EL (cell line): ENCODE measurements around the gene APLF.
A peak's percentile ranks its signal among the peaks of the same experiment; 100 is the strongest.
"Not testable (repeated sequence)": the region's sequence is repeated elsewhere in the genome, so short reads cannot be mapped to it uniquely, and the experiment has no call there.

Source experiments
- DNase-seq: peaks from one replicate; pipeline ENCODE4 v3.0.0-alpha.2; 2016

Gene APLF

DNA sequence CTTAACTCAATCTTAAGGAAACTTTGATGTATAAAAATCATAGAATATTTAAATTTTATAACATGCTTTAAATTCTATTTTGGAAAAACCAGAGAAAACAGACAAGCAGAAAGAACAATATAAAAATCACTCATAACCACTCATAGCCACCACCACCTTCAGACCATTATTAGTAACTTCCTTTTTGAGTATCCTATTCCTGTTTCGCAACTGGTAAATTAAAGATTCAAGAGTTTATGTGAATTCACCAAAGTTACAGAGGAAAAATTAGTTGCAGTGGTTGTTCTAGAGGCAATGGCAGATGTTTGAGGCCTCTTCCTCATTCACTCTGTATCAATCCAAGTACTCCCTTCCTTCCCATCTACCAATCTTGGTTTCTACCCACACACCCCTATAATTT is 126.7 kb downstream of the APLF start:
- no peak for DNase-seq

DNA sequence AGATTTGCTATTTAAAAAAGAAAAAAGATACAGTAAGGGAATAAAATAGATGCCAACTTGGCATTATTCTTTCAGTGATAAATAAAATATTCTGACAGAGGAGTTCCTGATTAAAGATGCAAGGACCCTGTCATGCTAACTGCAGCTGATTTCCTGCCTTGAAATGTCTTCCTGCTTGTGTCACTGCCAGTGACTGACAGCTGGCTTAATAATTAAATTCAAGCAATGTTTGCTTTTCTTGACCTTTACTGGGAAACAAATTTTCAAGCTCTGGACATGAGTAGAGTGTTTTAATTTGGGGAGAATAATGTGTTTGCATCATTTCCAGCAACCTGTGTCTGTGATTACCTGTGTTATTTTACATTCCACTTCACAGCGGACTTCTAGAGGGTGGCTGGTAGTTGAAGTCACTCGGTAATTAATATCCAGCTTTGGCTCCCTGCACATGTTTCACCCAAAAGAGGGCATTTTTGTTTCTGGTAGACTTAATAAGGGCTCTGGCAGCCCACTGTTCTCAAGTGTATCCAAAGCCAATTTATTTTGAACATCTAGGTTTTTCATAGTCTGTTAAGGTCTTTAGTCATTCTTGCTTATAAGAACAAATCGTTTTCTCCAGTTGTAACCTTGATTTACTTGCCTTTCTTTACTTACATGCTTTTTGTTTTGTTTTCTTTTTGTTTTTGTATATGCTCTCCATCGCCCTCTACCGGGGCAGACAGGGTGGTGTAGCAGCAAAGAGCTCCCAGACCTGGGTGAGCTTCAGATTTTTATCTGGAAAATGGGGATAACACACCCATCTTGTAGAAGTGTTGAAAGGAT is 127.5 kb downstream of the APLF start:
- DNase-seq, result peak; percentile 49

DNA sequence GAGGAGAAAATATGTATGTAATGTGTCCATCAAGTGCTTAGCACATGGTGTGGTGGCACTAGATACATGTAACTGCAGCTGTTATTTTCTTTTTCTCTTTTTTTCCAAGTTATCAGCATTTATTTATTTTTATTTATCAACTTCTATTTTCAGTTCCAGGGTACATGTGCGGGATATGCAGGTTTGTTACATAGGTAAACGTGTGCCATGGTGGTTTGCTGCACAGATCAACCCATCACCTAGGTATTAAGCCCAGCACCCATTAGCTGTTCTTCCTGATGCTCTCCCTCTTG is 128.1 kb downstream of the APLF start:
- DNase-seq, result not testable (repeated sequence)

DNA sequence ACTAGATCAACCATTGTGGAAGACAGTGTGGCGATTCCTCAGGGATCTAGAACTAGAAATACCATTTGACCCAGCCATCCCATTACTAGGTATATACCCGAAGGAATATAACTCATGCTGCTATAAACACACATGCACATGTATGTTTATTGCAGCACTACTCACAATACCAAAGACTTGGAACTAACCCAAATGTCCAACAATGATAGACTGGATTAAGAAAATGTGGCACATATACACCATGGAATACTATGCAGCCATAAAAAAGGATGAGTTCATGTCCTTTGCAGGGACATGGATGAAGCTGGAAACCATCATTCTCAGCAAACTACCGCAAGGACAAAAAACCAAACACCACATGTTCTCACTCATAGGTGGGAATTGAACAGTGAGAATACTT is 133.1 kb downstream of the APLF start:
- DNase-seq, result not testable (repeated sequence)

DNA sequence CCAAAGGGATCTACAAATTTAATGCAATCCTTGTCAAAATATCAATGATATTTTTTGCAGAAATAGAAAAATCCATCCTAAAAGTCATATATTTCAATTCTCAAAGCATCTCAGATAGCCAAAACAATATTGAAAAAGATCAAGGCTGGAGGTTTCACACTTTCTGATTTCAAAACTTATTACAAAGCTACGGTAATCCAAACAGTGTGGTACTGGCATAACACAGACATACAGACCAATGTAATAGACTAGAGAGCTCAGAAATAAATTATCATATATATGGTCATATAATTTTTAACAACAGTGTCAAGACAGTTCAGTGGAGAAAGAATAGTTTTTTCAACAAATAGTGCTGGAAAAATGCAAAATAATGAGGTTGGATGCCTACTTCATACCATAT is 135.7 kb downstream of the APLF start:
- no peak for DNase-seq

DNA sequence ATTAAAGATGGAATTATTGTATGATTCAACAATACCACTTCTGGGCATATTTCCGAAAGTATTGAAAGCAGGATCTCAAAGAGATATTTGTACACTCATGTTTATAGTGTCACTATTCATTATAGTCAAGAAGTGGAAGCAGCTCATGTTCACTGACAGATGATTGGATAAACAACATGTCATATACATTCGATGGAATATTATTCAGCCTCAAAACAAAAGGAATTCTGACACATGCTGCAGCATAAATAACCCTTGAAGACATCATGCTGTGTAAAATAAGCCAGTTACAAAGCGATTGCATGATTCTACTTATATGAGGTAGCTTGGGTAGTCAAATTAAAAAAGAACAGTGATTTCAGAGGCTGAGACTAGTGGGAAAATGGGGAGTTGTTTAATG is 136.7 kb downstream of the APLF start:
- DNase-seq, result no peak

DNA sequence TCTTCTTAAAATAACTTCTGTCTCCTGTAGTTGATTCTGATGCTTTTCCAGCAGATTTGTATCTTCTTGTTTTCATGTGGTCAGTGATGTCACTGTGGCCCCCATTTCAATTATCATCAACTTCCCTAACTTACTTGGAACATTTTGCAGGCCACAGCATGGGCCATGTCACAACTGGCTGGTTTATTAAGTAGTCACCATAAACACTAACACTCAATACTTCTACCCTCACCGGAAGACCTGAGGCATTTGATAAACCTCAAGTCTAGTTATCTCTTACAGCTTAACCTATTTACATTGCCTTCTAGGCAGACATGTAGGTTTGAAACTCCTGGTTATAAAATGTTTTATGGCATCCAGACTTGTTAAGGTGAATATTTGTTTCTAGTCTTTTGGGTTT is 138.6 kb downstream of the APLF start:
- DNase-seq, result no peak

DNA sequence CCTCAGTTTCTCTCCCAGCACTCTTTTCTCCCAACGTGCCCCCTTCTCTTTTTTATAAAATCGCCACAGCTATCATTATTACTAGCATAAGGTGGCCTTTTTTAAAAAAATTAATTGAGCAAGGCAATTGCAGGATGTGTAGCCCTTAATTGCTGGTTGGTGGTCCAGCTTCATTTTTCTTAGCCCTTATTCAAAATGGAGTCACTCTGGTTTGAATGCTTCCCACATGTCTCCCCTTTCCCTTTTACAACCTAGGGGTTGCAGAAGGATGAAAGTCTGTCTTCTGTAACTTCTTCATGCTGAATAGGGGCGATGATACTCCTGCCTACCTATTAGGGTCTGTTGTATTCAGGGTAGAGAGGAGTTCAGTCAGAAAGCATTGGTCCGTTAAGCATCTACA is 139.4 kb downstream of the APLF start:
- no peak for DNase-seq

DNA sequence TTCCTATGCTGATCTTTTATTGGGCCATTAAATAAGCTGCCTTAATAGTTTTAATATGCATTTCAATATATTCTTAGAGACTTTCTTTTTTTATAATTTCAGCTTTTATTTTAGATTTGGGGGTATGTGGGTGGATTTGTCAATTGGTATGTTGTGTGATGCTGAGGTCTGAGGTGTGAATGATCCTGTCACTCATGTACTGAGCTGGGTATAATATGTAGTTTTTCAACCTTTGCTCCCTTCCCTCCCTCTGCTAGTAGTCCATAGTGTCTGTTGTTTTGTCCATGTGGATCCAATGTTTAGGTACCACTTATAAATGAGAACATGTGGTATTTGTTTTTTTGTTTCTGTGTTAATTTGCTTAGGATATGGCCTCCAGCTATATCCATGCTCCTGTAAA is 140.5 kb downstream of the APLF start:
- no peak for DNase-seq

DNA sequence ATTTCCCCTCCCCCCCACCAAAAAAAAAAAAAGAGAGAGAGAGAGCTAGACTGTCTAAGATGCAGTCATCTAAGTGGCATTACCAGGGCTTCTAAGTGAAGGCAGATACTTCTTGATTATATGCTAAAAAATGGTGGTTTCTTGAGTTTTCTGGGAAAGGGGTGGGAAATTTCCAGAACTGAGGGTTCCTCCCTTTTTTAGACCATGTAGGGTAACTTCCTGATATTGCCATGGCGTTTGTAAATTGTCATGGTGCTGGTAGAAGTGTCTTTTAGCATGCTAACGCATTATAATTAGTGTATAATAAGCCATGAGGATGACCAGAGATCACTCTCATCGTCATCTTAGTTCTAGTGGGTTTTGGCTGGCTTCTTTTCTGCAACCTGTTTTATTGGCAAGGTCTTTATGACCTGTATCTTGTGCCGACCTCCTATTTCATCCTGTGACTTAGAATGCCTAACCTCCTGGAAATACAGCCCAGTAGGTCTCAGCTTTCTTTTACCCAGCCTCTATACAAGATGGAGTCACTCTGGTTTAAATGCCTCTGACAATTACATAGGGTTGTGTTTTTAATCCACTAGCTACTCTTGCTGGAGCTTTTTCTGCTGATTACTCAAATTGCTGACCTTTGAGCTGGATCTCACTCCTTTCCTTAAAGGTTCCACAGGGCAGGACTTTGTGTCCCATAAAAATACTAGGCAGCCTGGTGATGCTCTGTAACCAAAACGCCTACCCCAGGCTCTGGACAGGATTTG is 145.6 kb downstream of the APLF start:
- DNase-seq, result no peak

DNA sequence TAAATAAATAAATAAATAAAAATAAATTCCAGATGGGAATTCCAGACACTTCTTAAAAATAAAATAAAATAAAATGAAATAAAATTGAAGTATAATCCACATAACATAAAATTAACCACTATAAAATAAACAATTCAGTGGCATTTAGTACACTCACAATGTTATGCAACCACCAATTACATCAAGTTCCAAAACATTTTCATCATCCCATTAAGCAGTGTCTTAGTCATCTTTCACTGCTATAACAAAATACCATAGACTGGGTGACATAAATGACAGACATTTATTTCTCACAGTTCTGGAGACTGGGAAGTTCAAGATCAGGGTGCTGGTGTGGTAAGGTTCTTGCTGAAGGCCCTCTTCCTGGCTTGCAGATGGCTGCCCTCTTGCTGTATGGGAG is 153.4 kb downstream of the APLF start:
- peak; percentile 6 for DNase-seq

DNA sequence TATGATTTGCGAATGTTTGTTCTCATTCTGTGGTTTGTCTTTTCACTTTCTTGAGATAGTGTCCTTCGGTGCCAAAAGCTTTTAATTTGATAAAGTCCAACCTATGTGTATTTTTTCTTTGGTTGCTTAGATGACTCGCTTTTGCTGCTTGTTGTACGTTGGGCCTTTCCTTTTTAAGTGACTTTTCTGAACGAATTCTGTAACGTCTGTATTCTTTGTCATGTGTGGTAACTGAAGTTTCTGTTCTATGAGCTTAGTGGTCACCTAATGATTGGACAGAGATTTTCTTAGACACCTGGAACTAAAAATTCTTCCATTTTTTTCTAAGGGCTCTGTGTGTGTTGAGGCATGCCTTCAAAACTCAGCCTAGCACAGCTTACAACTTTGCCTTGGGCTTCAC is 156.4 kb downstream of the APLF start:
- no peak for DNase-seq

DNA sequence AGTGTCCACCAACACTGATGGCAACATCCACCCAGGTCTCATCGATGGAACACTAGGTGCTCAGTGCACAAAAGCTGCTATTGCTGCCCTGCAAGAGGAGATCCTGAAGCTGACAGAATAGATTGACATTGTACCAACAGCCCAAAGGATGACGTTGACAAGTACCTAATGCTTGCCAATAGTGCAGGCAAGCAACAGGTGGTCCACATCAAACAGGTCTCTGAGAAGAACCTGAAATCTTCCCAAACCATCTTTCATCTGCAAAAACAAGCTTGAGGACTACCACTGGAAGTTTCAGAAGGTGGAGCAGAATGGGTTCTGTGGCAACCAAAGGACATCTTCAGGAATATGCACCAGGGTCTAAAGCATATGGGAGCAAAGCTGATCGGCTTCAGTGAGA is 160.2 kb downstream of the APLF start:
- DNase-seq, result no peak
